Measurements from ENCODE around the gene FEM1A.
"Not testable (repeated sequence)": the region's sequence is repeated elsewhere in the genome, so short reads cannot be mapped to it uniquely, and the experiment has no call there.

Gene FEM1A

DNA sequence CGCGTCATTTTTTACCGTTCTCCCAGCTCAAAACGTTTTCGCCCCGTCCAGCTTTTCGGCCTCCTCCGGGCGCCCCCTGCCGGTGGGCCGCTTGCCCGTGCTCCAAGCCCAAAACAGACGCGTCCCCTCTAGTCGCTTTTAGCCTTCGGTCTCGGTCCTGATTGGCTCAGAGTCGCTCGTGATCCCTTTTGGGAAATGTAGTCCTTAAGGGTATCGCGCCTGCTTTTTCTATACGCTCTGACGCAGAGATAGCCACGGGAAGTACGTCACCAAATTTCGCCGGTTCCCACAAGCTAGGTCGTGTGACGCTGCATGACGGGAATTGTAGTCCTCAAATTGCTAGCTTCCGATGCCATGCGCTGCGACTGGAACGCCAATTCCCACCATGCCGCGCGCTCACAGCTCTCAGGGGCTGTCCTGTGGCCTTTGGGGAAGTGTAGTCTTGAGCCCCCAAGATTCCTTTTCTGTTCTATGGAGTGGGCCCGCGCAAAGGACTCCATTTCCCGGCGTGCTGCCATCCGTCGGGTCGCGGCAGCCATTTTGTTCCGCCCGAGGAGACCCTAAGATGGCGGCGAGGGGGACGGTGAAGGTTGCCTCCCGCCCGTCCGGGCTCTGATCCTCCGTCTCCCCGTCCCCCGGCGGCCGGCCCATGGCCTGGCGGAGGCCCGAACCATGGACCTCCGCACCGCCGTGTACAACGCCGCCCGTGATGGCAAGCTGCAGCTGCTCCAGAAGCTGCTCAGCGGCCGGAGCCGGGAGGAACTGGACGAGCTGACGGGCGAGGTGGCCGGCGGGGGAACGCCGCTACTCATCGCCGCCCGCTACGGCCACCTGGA is at the start of gene FEM1A:
FEM1A (plus strand) TSS at position 552 of the 836 bp plus-strand sequence; CDS start at position 673, 121 bp downstream.
- Histone ChIP-seq H3K27ac (ENCODE audit: low read length) (peak within 1 kb of the TSS; percentile 31), H3K4me3 (ENCODE audit: low read depth in 1 of 2, low read length in 2 of 2) (peak within 1 kb of the TSS; percentile 44 to 92), H3K27me3 (ENCODE audit: low read depth, low read length) (no peaks in the 10 kb centered on the region), H3K36me3 (ENCODE audit: control insufficient read depth in 1 of 2, insufficient read depth in 2 of 2, low read length in 2 of 2) (peaks cover 14 to 29% of the 10 kb centered on the region in 2 donors), H3K4me1 (ENCODE audit: control insufficient read depth in 1 of 2, insufficient read depth in 2 of 2, low read length in 2 of 2) (peaks cover 0 to 37% of the 10 kb centered on the region in 2 donors), H3K9me3 (ENCODE audit: control insufficient read depth in 1 of 2, low read length in 2 of 2) (no peaks in the 10 kb centered on the region)

DNA sequence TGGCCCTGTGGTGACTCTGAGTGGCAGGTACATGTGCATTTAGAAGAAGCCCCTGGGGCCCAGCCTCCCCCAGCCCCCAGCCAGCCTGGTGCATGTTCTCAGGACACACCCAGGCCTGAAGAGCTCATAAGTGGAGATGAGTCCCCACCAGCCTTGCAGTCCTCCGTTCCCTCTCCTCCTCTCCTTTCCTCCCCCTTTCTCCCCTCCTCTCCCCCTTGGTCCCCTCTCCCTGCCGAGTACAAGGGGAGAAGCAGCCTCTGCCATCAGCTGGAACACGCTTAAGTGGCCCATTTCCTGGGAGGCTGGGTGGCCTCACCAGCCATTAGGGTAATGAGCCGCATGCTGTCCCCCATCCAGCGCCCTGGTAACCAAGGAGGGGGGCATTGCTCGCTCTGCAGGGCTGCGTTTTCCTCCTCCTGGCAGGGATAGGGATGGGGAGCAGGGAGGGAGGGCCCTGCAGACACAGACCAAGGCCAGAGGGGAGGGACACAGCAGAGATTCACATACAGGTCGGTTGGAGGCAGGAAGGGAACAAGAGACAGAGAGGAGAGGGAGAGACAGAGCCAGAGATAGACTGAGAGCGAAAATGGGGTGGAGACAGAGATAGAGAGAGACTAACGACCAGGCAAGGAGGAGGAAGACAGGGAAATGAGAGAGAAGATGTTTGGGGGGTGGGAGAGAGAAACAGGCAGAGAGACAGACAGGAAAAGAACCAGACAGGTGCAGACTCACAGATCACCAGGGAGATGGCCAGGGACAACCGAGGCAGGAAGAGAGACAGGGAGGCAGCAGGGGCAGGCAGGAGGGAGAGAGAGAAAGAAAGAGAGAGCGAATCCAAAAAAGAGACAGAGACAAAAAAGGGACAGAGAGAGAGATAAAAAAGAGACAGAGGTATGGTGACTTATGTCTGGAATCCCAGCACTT is 48.5 kb upstream of the FEM1A start:
- H3K27ac ChIP-seq (ENCODE audit: low read length): no peak overlapping the region

DNA sequence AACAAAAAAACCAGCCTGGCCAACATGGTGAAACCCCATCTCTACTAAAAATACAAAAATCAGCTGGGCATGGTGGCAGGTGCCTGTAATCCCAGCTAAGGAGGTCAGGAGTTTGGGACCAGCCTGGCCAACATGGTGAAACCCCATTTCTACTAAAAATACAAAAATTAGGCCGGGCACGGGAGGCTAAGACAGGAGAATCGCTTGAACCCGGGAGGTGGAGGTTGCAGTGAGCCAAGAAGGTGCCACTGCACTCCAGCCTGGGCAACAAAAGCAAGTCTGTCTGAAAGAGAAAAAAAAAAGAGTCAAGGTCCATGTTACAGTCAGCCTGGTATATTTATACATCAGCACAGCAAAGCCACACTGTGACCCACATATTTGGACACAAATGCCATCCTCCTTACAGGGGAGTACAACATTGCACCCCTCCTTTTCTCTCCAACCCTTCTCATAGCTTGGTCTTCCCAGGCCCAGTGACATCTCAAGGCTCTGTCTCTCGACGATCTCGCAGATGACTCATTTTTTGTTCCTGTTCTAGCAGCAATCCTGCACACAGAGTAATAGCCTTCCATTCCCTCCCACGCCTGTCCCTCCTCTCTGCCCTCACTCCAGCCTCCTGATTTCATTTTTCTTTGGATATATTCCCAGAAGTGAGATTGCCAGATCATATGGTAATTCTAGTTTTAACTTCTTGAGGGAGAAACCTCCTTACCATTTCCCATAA is 46.9 kb upstream of the FEM1A start:
- no peak overlapping the region for H3K4me3 ChIP-seq (ENCODE audit: low read depth in 1 of 2, low read length in 2 of 2)
- H3K36me3 ChIP-seq (ENCODE audit: control insufficient read depth in 1 of 2, insufficient read depth in 2 of 2, low read length in 2 of 2): no peaks in the 10 kb centered on the region
- no peaks in the 10 kb centered on the region for H3K9me3 ChIP-seq (ENCODE audit: control insufficient read depth in 1 of 2, low read length in 2 of 2)
- no peak overlapping the region for H3K27ac ChIP-seq (ENCODE audit: low read length)
- no peaks in the 10 kb centered on the region for H3K27me3 ChIP-seq (ENCODE audit: low read depth, low read length)
- peaks cover 0 to 15% of the 10 kb centered on the region in 2 donors for H3K4me1 ChIP-seq (ENCODE audit: control insufficient read depth in 1 of 2, insufficient read depth in 2 of 2, low read length in 2 of 2)

More for the DNA sequence above, 48.5 kb upstream of the FEM1A start:
- H3K4me3 ChIP-seq (ENCODE audit: low read depth in 1 of 2, low read length in 2 of 2): no peak overlapping the region
- no peaks in the 10 kb centered on the region for H3K27me3 ChIP-seq (ENCODE audit: low read depth, low read length)
- no peaks in the 10 kb centered on the region for H3K36me3 ChIP-seq (ENCODE audit: control insufficient read depth in 1 of 2, insufficient read depth in 2 of 2, low read length in 2 of 2)
- H3K4me1 ChIP-seq (ENCODE audit: control insufficient read depth in 1 of 2, insufficient read depth in 2 of 2, low read length in 2 of 2): peaks cover 0 to 15% of the 10 kb centered on the region in 2 donors
- H3K9me3 ChIP-seq (ENCODE audit: control insufficient read depth in 1 of 2, low read length in 2 of 2): no peaks in the 10 kb centered on the region

DNA sequence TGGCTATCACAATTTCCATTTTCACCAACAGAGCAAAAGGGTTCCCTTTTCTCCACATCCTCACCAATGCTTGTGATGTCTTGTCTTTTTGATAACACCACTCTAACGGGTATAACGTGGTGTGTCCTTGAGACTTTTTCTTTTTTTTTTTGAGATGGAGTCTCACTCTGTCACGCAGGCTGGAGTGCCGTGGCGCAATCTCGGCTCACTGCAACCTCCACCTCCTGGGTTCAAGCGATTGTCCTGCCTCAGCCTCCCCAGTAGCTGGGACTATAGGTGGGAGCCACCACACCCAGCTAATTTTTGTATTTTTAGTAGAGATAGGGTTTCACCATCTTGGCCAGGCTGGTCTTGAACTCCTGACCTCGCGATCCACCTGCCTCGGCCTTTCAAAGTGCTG is 46.4 kb upstream of the FEM1A start:
- H3K9me3 ChIP-seq (ENCODE audit: control insufficient read depth in 1 of 2, low read length in 2 of 2); H3K27me3 ChIP-seq (ENCODE audit: low read depth, low read length); H3K4me3 ChIP-seq (ENCODE audit: low read depth in 1 of 2, low read length in 2 of 2); H3K27ac ChIP-seq (ENCODE audit: low read length); H3K36me3 ChIP-seq (ENCODE audit: control insufficient read depth in 1 of 2, insufficient read depth in 2 of 2, low read length in 2 of 2): not testable (repeated sequence)
- H3K4me1 ChIP-seq (ENCODE audit: control insufficient read depth in 1 of 2, insufficient read depth in 2 of 2, low read length in 2 of 2): peaks cover 0 to 15% of the 10 kb centered on the region in 2 donors

GRCh38 chr19:4745986-4746385 is 45.5 kb upstream of the FEM1A start:
- H3K27me3 ChIP-seq (ENCODE audit: low read depth, low read length): no peaks in the 10 kb centered on the region
- H3K27ac ChIP-seq (ENCODE audit: low read length): no peak overlapping the region
- peaks cover 0 to 15% of the 10 kb centered on the region in 2 donors for H3K4me1 ChIP-seq (ENCODE audit: control insufficient read depth in 1 of 2, insufficient read depth in 2 of 2, low read length in 2 of 2)

GRCh38 chr19:4748185-4748584 is 43.3 kb upstream of the FEM1A start:
- H3K9me3 ChIP-seq (ENCODE audit: control insufficient read depth in 1 of 2, low read length in 2 of 2): no peaks in the 10 kb centered on the region
- peaks cover 0 to 2% of the 10 kb centered on the region in 2 donors for H3K4me1 ChIP-seq (ENCODE audit: control insufficient read depth in 1 of 2, insufficient read depth in 2 of 2, low read length in 2 of 2)
- no peak overlapping the region for H3K4me3 ChIP-seq (ENCODE audit: low read depth in 1 of 2, low read length in 2 of 2)
- no peaks in the 10 kb centered on the region for H3K36me3 ChIP-seq (ENCODE audit: control insufficient read depth in 1 of 2, insufficient read depth in 2 of 2, low read length in 2 of 2)
- H3K27ac ChIP-seq (ENCODE audit: low read length): no peak overlapping the region
- H3K27me3 ChIP-seq (ENCODE audit: low read depth, low read length): no peaks in the 10 kb centered on the region

More at GRCh38 chr19:4745986-4746385, 45.5 kb upstream of the FEM1A start:
- no peaks in the 10 kb centered on the region for H3K36me3 ChIP-seq (ENCODE audit: control insufficient read depth in 1 of 2, insufficient read depth in 2 of 2, low read length in 2 of 2)
- H3K4me3 ChIP-seq (ENCODE audit: low read depth in 1 of 2, low read length in 2 of 2): no peak overlapping the region
- no peaks in the 10 kb centered on the region for H3K9me3 ChIP-seq (ENCODE audit: control insufficient read depth in 1 of 2, low read length in 2 of 2)

DNA sequence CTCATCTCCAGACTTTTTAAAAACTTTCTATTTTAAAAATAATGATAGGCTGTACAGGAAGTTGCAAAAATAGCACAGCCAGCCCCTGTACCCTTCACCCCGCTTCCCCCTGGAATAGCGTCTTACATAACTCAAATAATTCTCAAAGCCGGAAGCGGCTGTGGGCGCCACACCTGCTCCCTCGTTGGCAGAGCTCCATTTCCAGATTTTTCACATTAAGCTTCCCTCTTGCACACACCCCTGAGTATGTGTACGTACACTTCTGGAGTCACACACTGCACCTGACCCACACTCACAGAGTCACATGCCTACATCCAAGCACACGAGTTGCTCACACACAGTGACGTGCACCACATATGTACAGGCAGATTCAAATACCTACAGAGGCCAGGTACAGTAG is 42.9 kb upstream of the FEM1A start:
- Histone ChIP-seq H3K36me3 (ENCODE audit: control insufficient read depth in 1 of 2, insufficient read depth in 2 of 2, low read length in 2 of 2) (no peaks in the 10 kb centered on the region), H3K27ac (ENCODE audit: low read length) (no peak overlapping the region), H3K27me3 (ENCODE audit: low read depth, low read length) (no peaks in the 10 kb centered on the region), H3K4me1 (ENCODE audit: control insufficient read depth in 1 of 2, insufficient read depth in 2 of 2, low read length in 2 of 2) (no peaks in the 10 kb centered on the region), H3K4me3 (ENCODE audit: low read depth in 1 of 2, low read length in 2 of 2) (no peak overlapping the region), H3K9me3 (ENCODE audit: control insufficient read depth in 1 of 2, low read length in 2 of 2) (no peaks in the 10 kb centered on the region)

- no peaks in the 10 kb centered on the region for H3K9me3 ChIP-seq (ENCODE audit: control insufficient read depth in 1 of 2, low read length in 2 of 2)
- no peaks in the 10 kb centered on the region for H3K27me3 ChIP-seq (ENCODE audit: low read depth, low read length)
- no peaks in the 10 kb centered on the region for H3K4me1 ChIP-seq (ENCODE audit: control insufficient read depth in 1 of 2, insufficient read depth in 2 of 2, low read length in 2 of 2)
- no peaks in the 10 kb centered on the region for H3K36me3 ChIP-seq (ENCODE audit: control insufficient read depth in 1 of 2, insufficient read depth in 2 of 2, low read length in 2 of 2)
- H3K27ac ChIP-seq (ENCODE audit: low read length): no peak overlapping the region
- H3K4me3 ChIP-seq (ENCODE audit: low read depth in 1 of 2, low read length in 2 of 2): no peak overlapping the region
Measured at GRCh38 chr19:4749870-4750590, 41.5 kb upstream of the FEM1A start.

- Histone ChIP-seq H3K9me3 (ENCODE audit: control insufficient read depth in 1 of 2, low read length in 2 of 2) (no peaks in the 10 kb centered on the region), H3K4me3 (ENCODE audit: low read depth in 1 of 2, low read length in 2 of 2) (no peak overlapping the region), H3K36me3 (ENCODE audit: control insufficient read depth in 1 of 2, insufficient read depth in 2 of 2, low read length in 2 of 2) (no peaks in the 10 kb centered on the region), H3K27ac (ENCODE audit: low read length) (no peak overlapping the region), H3K4me1 (ENCODE audit: control insufficient read depth in 1 of 2, insufficient read depth in 2 of 2, low read length in 2 of 2) (peaks cover 0 to 1% of the 10 kb centered on the region in 2 donors), H3K27me3 (ENCODE audit: low read depth, low read length) (no peaks in the 10 kb centered on the region)
Measured at GRCh38 chr19:4754248-4754647, 37.3 kb upstream of the FEM1A start.

DNA sequence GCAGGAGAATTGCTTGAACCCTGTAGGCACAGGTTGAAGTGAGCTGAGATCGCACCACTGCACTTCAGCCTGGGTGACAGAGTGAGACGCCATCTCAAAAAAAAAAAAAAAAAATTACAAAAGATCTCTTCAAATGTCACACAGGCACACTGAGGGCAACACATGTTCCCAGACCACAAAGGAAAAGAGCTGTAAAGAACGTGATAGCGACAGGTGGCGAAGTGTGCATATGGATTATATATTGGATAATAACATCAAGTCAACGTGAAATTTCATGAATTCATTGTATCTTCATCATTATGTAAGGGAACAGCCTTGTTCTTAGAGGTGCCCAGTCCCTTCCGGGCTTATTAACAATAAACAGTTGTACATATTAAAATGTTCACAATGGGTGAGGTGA is 36.1 kb upstream of the FEM1A start:
- Histone ChIP-seq H3K36me3 (ENCODE audit: control insufficient read depth in 1 of 2, insufficient read depth in 2 of 2, low read length in 2 of 2) (no peaks in the 10 kb centered on the region), H3K4me1 (ENCODE audit: control insufficient read depth in 1 of 2, insufficient read depth in 2 of 2, low read length in 2 of 2) (peaks cover 5 to 10% of the 10 kb centered on the region in 2 donors), H3K27ac (ENCODE audit: low read length) (no peak overlapping the region), H3K4me3 (ENCODE audit: low read depth in 1 of 2, low read length in 2 of 2) (no peak overlapping the region), H3K27me3 (ENCODE audit: low read depth, low read length) (no peaks in the 10 kb centered on the region), H3K9me3 (ENCODE audit: control insufficient read depth in 1 of 2, low read length in 2 of 2) (no peaks in the 10 kb centered on the region)
